Cardiac muscle cell (in vitro differentiated cells and primary cell): ENCODE measurements around the gene NCAM1. TPM values are rescaled to one million over a fixed set of nuclear protein-coding genes. Genes with fewer than 3 reads are reported as not detected.

Source experiments
- DNase-seq, 2 donors: peaks; one replicate each; pipeline versions ENCODE4 v3.0.0 to v3.0.0-alpha.2; 2010 to 2017; ENCODE audit warnings: low read depth in 1 of 2, low spot score in 1 of 2
- H3K27ac ChIP-seq: fragments of 200-600 bp; sonication (generic); 2 replicates; pipeline ENCODE4 v1.5.1; 2016
- H3K27me3 ChIP-seq: fragments of 200-600 bp; sonication (generic); 2 replicates; pipeline ENCODE4 v1.6.0; 2016; ENCODE audit warnings: control low read depth
- H3K36me3 ChIP-seq: fragments of 200-600 bp; sonication (generic); 2 replicates; pipeline ENCODE4 v1.5.1; 2016; ENCODE audit warnings: control low read depth
- H3K4me1 ChIP-seq: fragments of 200-600 bp; sonication (generic); 2 replicates; pipeline ENCODE4 v1.8.1; 2017; ENCODE audit warnings: low read depth, mild to moderate bottlenecking, mixed run types
- H3K4me3 ChIP-seq: fragments of 200-600 bp; sonication (generic); 2 replicates; pipeline ENCODE4 v1.5.1; 2016; ENCODE audit warnings: mild to moderate bottlenecking
- H3K9me3 ChIP-seq: fragments of 200-600 bp; sonication (generic); 2 replicates; pipeline ENCODE4 v1.5.1; 2017; ENCODE audit warnings: low read depth, mild to moderate bottlenecking, control low read depth
- CTCF ChIP-seq: IDR thresholded peaks from 2 replicates; pipeline ENCODE4 v1.5.1; 2012; ENCODE audit warnings: low read depth, mild to moderate bottlenecking, low read length
- polyA plus RNA-seq: library from polyadenylated mRNA; unstranded; fragments of >200 nt; fragmentation: Nextera tagmentation; extraction: Ambion mirVana; gene quantifications from 2 replicates; pipeline ENCODE4 v1.2.1, GENCODE V29; 2016
- total RNA-seq: library from RNA; depleted of rRNA; stranded (reverse); fragments of >200 nt; gene quantifications from 2 replicates; pipeline ENCODE4 v1.2.3, GENCODE V29; 2016

Gene NCAM1
- total and polyA plus RNA-seq, 2 experiments from 2014 or later, result 61.9 to 203 TPM

DNA sequence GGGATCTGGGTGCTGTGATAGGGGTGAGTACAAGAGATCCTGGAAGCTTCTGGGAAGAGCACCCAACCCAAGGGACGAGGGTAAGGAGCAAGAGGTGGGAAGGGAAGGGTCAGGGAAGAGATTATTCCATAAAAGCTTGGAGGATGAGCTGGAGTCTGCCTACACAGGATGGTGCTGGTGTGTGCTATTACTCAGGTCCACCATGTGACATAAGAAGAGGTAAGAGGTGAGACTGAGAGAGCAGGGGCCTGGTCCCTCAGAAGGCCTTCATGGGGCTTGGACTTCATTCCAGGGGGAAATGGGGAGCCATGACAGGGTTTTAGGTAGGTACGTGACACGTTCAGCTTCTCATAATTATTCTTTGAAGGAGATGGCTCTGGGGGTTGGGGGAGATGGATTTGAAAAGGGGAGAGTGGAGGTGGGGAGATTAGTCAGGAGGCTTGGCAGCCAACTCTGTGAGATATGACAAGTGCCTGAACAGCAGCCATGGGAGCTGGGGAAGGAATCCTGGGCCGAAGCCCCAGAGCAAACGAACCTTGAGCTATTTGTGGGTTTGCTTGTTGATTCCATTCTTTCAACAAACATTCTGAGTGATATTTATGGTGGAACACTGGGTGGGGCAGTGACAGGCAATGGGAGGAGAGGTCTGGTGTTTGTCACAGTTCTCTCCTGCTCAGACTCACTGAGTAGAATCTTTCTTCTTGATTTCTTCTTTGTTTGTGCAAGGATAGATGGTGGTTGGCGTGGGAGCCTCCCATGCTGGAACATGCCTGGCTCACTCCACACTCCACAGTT lies 11.2 kb upstream of the NCAM1 start:
- no peak for DNase-seq
- no peak overlapping the region for H3K4me3 ChIP-seq
- TF ChIP-seq CTCF, result no peak
- H3K9me3 ChIP-seq, result no peaks in the 10 kb centered on the region
- no peaks in the 10 kb centered on the region for H3K36me3 ChIP-seq
- no peaks in the 10 kb centered on the region for H3K27me3 ChIP-seq
- peak overlapping the region; percentile 55 for H3K27ac ChIP-seq
- no peaks in the 10 kb centered on the region for H3K4me1 ChIP-seq

DNA sequence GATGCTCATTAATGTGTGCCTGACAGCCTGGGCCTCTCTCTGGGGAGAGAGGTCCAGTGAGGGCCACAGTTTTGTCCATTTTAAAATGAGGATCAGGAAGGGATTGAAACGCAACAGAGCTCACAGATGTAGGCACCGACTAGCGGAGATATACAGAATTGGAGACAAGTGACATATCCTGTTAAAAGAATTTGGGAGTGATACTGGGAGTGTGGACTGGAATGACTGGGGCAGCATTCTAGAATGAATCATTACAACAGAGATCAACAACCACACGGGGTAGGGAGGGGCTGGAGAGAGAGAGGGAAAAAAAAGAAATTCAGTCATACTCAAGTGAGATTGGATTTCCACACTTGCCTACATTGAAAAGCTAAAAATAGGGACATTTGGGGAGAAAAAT lies 2.5 kb upstream of the NCAM1 start:
- H3K9me3 ChIP-seq, result no peaks in the 10 kb centered on the region
- peak in 1 of 2 donors; percentile 66 for DNase-seq
- peak; percentile 38 for TF ChIP-seq CTCF
- no peaks in the 10 kb centered on the region for H3K36me3 ChIP-seq
- no peak overlapping the region for H3K4me3 ChIP-seq
- no peak overlapping the region for H3K27ac ChIP-seq
- H3K27me3 ChIP-seq, result no peaks in the 10 kb centered on the region
- H3K4me1 ChIP-seq, result peaks cover 2% of the 10 kb centered on the region

- TF ChIP-seq CTCF, result no peak
- Histone ChIP-seq H3K9me3 (no peaks in the 10 kb centered on the region), H3K27me3 (no peaks in the 10 kb centered on the region), H3K4me1 (peaks cover 12% of the 10 kb centered on the region), H3K4me3 (peak overlapping the region; percentile 77), H3K36me3 (no peaks in the 10 kb centered on the region), H3K27ac (peak overlapping the region; percentile 6)
- DNase-seq, result peak; percentile 8 to 76
Measured at GRCh38 chr11:112961751-112962578, 745 bp downstream of the NCAM1 start.

GRCh38 chr11:112962579-112963367 lies 1.6 kb downstream of the NCAM1 start:
- Histone ChIP-seq H3K9me3 (no peaks in the 10 kb centered on the region), H3K27ac (no peak overlapping the region), H3K27me3 (no peaks in the 10 kb centered on the region), H3K4me1 (peaks cover 11% of the 10 kb centered on the region), H3K4me3 (peak overlapping the region; percentile 77), H3K36me3 (no peaks in the 10 kb centered on the region)
- peak; percentile 8 to 85 for DNase-seq
- no peak for TF ChIP-seq CTCF

- DNase-seq, result peak in 1 of 2 donors; percentile 65
- Histone ChIP-seq H3K4me3 (peak overlapping the region; percentile 77), H3K4me1 (peaks cover 10% of the 10 kb centered on the region), H3K36me3 (no peaks in the 10 kb centered on the region), H3K9me3 (no peaks in the 10 kb centered on the region), H3K27ac (no peak overlapping the region), H3K27me3 (no peaks in the 10 kb centered on the region)
- no peak for TF ChIP-seq CTCF
Measured at GRCh38 chr11:112963368-112963955, 2.2 kb downstream of the NCAM1 start.
